GM12892 (cell line): Measurements from ENCODE around the gene CAPG.

Experiments
- POLR2A ChIP-seq: IDR thresholded peaks from 2 replicates; pipeline ENCODE4 v1.6.1; 2011; ENCODE audit warnings: low read depth, low read length, control low read depth
- POLR2AphosphoS5 ChIP-seq: IDR thresholded peaks from 2 replicates; pipeline ENCODE4 v1.6.1; 2011; ENCODE audit warnings: low read depth, low read length, control low read depth

DNA sequence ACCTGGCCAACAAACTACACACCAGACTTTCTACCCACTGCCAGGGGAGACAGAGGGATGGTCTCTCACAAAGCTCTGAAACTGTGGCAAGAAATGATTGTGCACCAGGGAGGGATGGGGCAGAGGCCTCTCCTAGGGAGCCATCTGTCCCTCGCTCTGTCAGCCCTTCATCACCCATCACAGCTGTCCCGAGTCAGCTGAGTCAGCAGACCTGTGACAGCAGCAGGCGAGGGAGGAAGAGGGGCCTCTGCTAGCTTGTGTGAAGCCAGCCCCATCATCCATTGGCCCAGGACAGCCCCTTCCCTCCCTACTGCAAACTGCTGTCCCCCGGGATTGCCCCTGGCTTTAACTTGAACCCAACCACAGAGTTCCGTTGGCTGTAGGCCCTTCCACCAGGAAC, 13.4 kb upstream of the CAPG start:
- TF ChIP-seq POLR2A: no peak
- TF ChIP-seq POLR2AphosphoS5: no peak
